HEK293 (cell line): Measurements from ENCODE around the gene ALDH9A1.

Experiments
- AEBP2 ChIP-seq: fragments of 450-650 bp; formaldehyde crosslinking; IDR thresholded peaks from 2 replicates; pipeline ENCODE4 v1.5.1; 2016; ENCODE audit warnings: missing biosample characterization, missing genetic modification characterization, borderline replicate concordance
- EGR2 ChIP-seq: fragments of 450-650 bp; formaldehyde crosslinking; IDR thresholded peaks from 2 replicates; pipeline ENCODE4 v1.5.1; 2016; ENCODE audit warnings: low read depth, missing biosample characterization, missing genetic modification characterization
- KLF16 ChIP-seq: fragments of 450-650 bp; formaldehyde crosslinking; IDR thresholded peaks from 2 replicates; pipeline ENCODE4 v1.5.1; 2017; ENCODE audit warnings: missing biosample characterization, missing genetic modification characterization
- KLF7 ChIP-seq: fragments of 450-650 bp; formaldehyde crosslinking; IDR thresholded peaks from 2 replicates; pipeline ENCODE4 v1.5.1; 2016; ENCODE audit warnings: missing biosample characterization, missing genetic modification characterization, borderline replicate concordance
- PRDM6 ChIP-seq: fragments of 450-650 bp; formaldehyde crosslinking; IDR thresholded peaks from 2 replicates; pipeline ENCODE4 v1.5.1; 2017; ENCODE audit warnings: missing biosample characterization, missing genetic modification characterization
- SCRT2 ChIP-seq: fragments of 450-650 bp; formaldehyde crosslinking; IDR thresholded peaks from 2 replicates; pipeline ENCODE4 v1.5.1; 2016; ENCODE audit warnings: missing biosample characterization, missing genetic modification characterization
- YY1 ChIP-seq: fragments of 450-650 bp; formaldehyde crosslinking; IDR thresholded peaks from 2 replicates; pipeline ENCODE4 v1.5.1; 2018; ENCODE audit warnings: missing biosample characterization, missing genetic modification characterization
- ZFP37 ChIP-seq: fragments of 450-650 bp; formaldehyde crosslinking; IDR thresholded peaks from 2 replicates; pipeline ENCODE4 v1.5.1; 2016; ENCODE audit warnings: missing biosample characterization, missing genetic modification characterization
- ZNF112 ChIP-seq: fragments of 450-650 bp; formaldehyde crosslinking; IDR thresholded peaks from 2 replicates; pipeline ENCODE4 v1.5.0; 2017; ENCODE audit warnings: missing biosample characterization, missing genetic modification characterization
- ZNF148 ChIP-seq: fragments of 450-650 bp; formaldehyde crosslinking; IDR thresholded peaks from 2 replicates; pipeline ENCODE4 v1.5.0; 2017; ENCODE audit warnings: missing biosample characterization, missing genetic modification characterization, borderline replicate concordance
- ZNF2 ChIP-seq: fragments of 450-650 bp; formaldehyde crosslinking; IDR thresholded peaks from 2 replicates; pipeline ENCODE4 v1.5.1; 2016; ENCODE audit warnings: missing biosample characterization, missing genetic modification characterization
- ZNF239 ChIP-seq: fragments of 450-650 bp; formaldehyde crosslinking; IDR thresholded peaks from 2 replicates; pipeline ENCODE4 v1.5.1; 2016; ENCODE audit warnings: missing biosample characterization, missing genetic modification characterization
- ZNF274 ChIP-seq, 2 experiments: fragments of 200-500 bp in 1 of 2; fragments of 450-650 bp in 1 of 2; sonication (Bioruptor generic) in 1 of 2; formaldehyde crosslinking in 1 of 2; IDR thresholded peaks; 2 replicates each; pipeline versions ENCODE4 v1.5.1 to v1.6.1; 2014 to 2016; ENCODE audit warnings: borderline replicate concordance in 1 of 2, inconsistent platforms in 1 of 2, low read length in 1 of 2, missing biosample characterization in 1 of 2, missing genetic modification characterization in 1 of 2
- ZNF302 ChIP-seq: fragments of 450-650 bp; formaldehyde crosslinking; IDR thresholded peaks from 2 replicates; pipeline ENCODE4 v1.5.1; 2016; ENCODE audit warnings: missing biosample characterization, missing genetic modification characterization, low read depth
- ZNF324 ChIP-seq: fragments of 450-650 bp; formaldehyde crosslinking; IDR thresholded peaks from 2 replicates; pipeline ENCODE4 v1.5.1; 2016; ENCODE audit warnings: missing biosample characterization, missing genetic modification characterization
- ZNF335 ChIP-seq: fragments of 450-650 bp; formaldehyde crosslinking; conservative IDR thresholded peaks from 2 replicates; pipeline ENCODE4 v1.5.1; 2016; ENCODE audit warnings: missing biosample characterization, missing genetic modification characterization
- ZNF354C ChIP-seq: fragments of 450-650 bp; formaldehyde crosslinking; IDR thresholded peaks from 2 replicates; pipeline ENCODE4 v1.5.1; 2016; ENCODE audit warnings: missing biosample characterization, missing genetic modification characterization, low read depth, borderline replicate concordance
- ZNF394 ChIP-seq: fragments of 450-650 bp; formaldehyde crosslinking; IDR thresholded peaks from 2 replicates; pipeline ENCODE4 v1.5.1; 2016; ENCODE audit warnings: missing biosample characterization, missing genetic modification characterization, mild to moderate bottlenecking, moderate library complexity, borderline replicate concordance
- ZNF501 ChIP-seq: fragments of 450-650 bp; formaldehyde crosslinking; IDR thresholded peaks from 2 replicates; pipeline ENCODE4 v1.5.1; 2016; ENCODE audit warnings: missing biosample characterization, missing genetic modification characterization
- ZNF518A ChIP-seq: fragments of 450-650 bp; formaldehyde crosslinking; conservative IDR thresholded peaks from 2 replicates; pipeline ENCODE4 v1.5.1; 2016; ENCODE audit warnings: low read depth, missing biosample characterization, missing genetic modification characterization
- ZNF558 ChIP-seq: fragments of 450-650 bp; formaldehyde crosslinking; IDR thresholded peaks from 2 replicates; pipeline ENCODE4 v1.5.1; 2016; ENCODE audit warnings: missing biosample characterization, missing genetic modification characterization
- ZNF561 ChIP-seq: fragments of 450-650 bp; IDR thresholded peaks from 2 replicates; pipeline ENCODE4 v1.5.1; 2018; ENCODE audit warnings: missing biosample characterization, missing genetic modification characterization, borderline replicate concordance
- ZNF623 ChIP-seq: fragments of 450-650 bp; formaldehyde crosslinking; IDR thresholded peaks from 2 replicates; pipeline ENCODE4 v1.5.1; 2016; ENCODE audit warnings: missing biosample characterization, missing genetic modification characterization
- ZNF645 ChIP-seq: fragments of 450-650 bp; formaldehyde crosslinking; IDR thresholded peaks from 2 replicates; pipeline ENCODE4; 2016; ENCODE audit warnings: missing biosample characterization, missing genetic modification characterization
- ZNF76 ChIP-seq: fragments of 450-650 bp; formaldehyde crosslinking; IDR thresholded peaks from 2 replicates; pipeline ENCODE4; 2016; ENCODE audit warnings: low read depth, missing biosample characterization, missing genetic modification characterization, borderline replicate concordance
- ZNF791 ChIP-seq: fragments of 450-650 bp; formaldehyde crosslinking; IDR thresholded peaks from 2 replicates; pipeline ENCODE4 v1.5.1; 2016; ENCODE audit warnings: missing biosample characterization, missing genetic modification characterization

The ALDH9A1 gene

GRCh38 chr1:165697881-165698760 lies at the start of gene ALDH9A1 (continued):
- TF ChIP-seq ZNF148 (tag by site-specific recombination) (no peak), ZNF501 (tag by site-specific recombination) (peak; percentile 95), ZNF112 (no peak), ZNF335 (peak; percentile 86), ZNF324 (peak; percentile 93), ZNF518A (tag by site-specific recombination) (peak; percentile 42; the same call in 1 of the 2 replicates), ZNF239 (tag by site-specific recombination) (no peak), ZNF274 (IDR thresholded peaks at IDR 0.05; ENCODE audit: low read length) (no peak), ZNF274 (tag by site-specific recombination; IDR thresholded peaks at IDR 0.05; ENCODE audit: borderline replicate concordance) (no peak), ZNF354C (no peak), ZNF558 (tag by site-specific recombination) (0 out of 2 replicates have a peak, but pooled peaks have one; percentile 35), YY1 (tag by site-specific recombination) (peak; percentile 69), ZNF623 (tag by site-specific recombination) (no peak; the same call in 1 of the 2 replicates), ZNF561 (tag by site-specific recombination) (peak; percentile 16), SCRT2 (tag by site-specific recombination) (peak; percentile 66; the same call in 1 of the 2 replicates), KLF7 (0 out of 2 replicates have a peak, but pooled peaks have one; percentile 7), ZNF645 (tag by site-specific recombination) (no peak), ZNF76 (tag by site-specific recombination) (peak; percentile 90), KLF16 (tag by site-specific recombination) (peak; percentile 89), ZFP37 (tag by site-specific recombination) (peak; percentile 95), PRDM6 (no peak), ZNF791 (tag by site-specific recombination) (no peak), AEBP2 (no peak), EGR2 (tag by site-specific recombination) (no peak), ZNF302 (tag by site-specific recombination) (no peak), ZNF394 (tag by site-specific recombination) (peak; percentile 57; the same call in 1 of the 2 replicates), ZNF2 (tag by site-specific recombination) (peak; percentile 84)
